Measurements from ENCODE around the gene FSTL5.

DNA sequence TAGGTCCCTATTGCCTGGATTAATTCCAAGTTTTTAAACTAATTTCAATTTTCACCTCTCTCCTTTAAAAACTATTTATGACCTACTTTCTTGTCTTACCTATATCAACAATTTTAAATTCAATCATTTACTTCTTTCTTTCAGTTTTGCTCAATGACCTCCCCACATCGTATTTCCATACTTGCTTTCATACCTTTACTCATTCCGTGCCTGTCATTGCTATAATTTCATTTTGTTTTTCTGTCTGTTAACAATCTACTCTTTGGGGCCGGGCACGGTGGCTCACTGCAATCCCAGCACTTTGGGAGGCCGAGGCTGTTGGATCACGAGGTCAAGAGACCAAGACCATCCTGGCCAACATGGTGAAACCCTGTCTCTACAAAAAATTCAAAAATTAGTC is 781.1 kb downstream of the FSTL5 start:
- TF ChIP-seq FOXJ3 (CRISPR knock-in tag; IDR thresholded peaks at IDR 0.05; ENCODE audit: borderline replicate concordance) (no peak), ZNF232 (CRISPR knock-in tag; IDR thresholded peaks at IDR 0.05) (no peak), PRRX2 (CRISPR knock-in tag; IDR thresholded peaks at IDR 0.05) (no peak), CREB1 (CRISPR knock-in tag; IDR thresholded peaks at IDR 0.05) (no peak), TEAD4 (CRISPR knock-in tag; IDR thresholded peaks at IDR 0.05) (no peak), NFE2L1 (CRISPR knock-in tag; IDR thresholded peaks at IDR 0.05) (no peak), ATF1 (CRISPR knock-in tag; IDR thresholded peaks at IDR 0.05) (no peak), NFYB (CRISPR knock-in tag; conservative IDR thresholded peaks at IDR 0.05; ENCODE audit: low read depth) (no peak), ETV6 (CRISPR knock-in tag; IDR thresholded peaks at IDR 0.05) (no peak)
- TF ChIP-seq, protein P1, sequence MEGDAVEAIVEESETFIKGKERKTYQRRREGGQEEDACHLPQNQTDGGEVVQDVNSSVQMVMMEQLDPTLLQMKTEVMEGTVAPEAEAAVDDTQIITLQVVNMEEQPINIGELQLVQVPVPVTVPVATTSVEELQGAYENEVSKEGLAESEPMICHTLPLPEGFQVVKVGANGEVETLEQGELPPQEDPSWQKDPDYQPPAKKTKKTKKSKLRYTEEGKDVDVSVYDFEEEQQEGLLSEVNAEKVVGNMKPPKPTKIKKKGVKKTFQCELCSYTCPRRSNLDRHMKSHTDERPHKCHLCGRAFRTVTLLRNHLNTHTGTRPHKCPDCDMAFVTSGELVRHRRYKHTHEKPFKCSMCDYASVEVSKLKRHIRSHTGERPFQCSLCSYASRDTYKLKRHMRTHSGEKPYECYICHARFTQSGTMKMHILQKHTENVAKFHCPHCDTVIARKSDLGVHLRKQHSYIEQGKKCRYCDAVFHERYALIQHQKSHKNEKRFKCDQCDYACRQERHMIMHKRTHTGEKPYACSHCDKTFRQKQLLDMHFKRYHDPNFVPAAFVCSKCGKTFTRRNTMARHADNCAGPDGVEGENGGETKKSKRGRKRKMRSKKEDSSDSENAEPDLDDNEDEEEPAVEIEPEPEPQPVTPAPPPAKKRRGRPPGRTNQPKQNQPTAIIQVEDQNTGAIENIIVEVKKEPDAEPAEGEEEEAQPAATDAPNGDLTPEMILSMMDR (IDR thresholded peaks at IDR 0.05) = no peak
- TF ChIP-seq, protein P2, sequence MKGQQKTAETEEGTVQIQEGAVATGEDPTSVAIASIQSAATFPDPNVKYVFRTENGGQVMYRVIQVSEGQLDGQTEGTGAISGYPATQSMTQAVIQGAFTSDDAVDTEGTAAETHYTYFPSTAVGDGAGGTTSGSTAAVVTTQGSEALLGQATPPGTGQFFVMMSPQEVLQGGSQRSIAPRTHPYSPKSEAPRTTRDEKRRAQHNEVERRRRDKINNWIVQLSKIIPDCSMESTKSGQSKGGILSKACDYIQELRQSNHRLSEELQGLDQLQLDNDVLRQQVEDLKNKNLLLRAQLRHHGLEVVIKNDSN (CRISPR knock-in tag; IDR thresholded peaks at IDR 0.05) = no peak
- TF ChIP-seq, protein P3, sequence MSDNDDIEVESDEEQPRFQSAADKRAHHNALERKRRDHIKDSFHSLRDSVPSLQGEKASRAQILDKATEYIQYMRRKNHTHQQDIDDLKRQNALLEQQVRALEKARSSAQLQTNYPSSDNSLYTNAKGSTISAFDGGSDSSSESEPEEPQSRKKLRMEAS (CRISPR knock-in tag; IDR thresholded peaks at IDR 0.05) = no peak
- TF ChIP-seq, protein P4, sequence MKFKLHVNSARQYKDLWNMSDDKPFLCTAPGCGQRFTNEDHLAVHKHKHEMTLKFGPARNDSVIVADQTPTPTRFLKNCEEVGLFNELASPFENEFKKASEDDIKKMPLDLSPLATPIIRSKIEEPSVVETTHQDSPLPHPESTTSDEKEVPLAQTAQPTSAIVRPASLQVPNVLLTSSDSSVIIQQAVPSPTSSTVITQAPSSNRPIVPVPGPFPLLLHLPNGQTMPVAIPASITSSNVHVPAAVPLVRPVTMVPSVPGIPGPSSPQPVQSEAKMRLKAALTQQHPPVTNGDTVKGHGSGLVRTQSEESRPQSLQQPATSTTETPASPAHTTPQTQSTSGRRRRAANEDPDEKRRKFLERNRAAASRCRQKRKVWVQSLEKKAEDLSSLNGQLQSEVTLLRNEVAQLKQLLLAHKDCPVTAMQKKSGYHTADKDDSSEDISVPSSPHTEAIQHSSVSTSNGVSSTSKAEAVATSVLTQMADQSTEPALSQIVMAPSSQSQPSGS (CRISPR knock-in tag; IDR thresholded peaks at IDR 0.05; ENCODE audit: borderline replicate concordance, low read depth) = no peak
- TF ChIP-seq, protein P5, sequence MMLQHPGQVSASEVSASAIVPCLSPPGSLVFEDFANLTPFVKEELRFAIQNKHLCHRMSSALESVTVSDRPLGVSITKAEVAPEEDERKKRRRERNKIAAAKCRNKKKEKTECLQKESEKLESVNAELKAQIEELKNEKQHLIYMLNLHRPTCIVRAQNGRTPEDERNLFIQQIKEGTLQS (CRISPR knock-in tag; conservative IDR thresholded peaks at IDR 0.05) = no peak
